Panc1 (cell line): ENCODE results near the gene FOXP4. TPM values are rescaled to one million over a fixed set of nuclear protein-coding genes. Genes with fewer than 3 reads are reported as not detected.

Experiments
- ATAC-seq: fragments of 200-7000 bp; cut with Tn5 transposase; 2 replicates; pipeline ENCODE4 v1.9.1; 2020; ENCODE audit warnings: mild to moderate bottlenecking, moderate library complexity
- BruUV-seq: library from RNA; stranded (reverse); fragments of 400-500 nt; replicated peaks from 2 replicates; lab custom pipeline; 2021; lab: Mats Ljungman, UMichigan
- CTCF ChIA-PET: fragments of 300-600 bp; sonication (Branson Sonifier 250); formaldehyde crosslinking; loops from one replicate; lab custom pipeline; 2022; ENCODE audit warnings: antibody characterized with exemption; lab: Charles Lee
- POLR2A ChIA-PET: fragments of 300-600 bp; sonication (Branson Sonifier 250); formaldehyde crosslinking; loops from one replicate; lab custom pipeline; 2022; ENCODE audit warnings: antibody characterized with exemption; lab: Charles Lee
- DNase-seq: peaks from one replicate; pipeline ENCODE4 v3.0.0-alpha.2; 2010; ENCODE audit warnings: low read depth, low spot score
- H3K27ac ChIP-seq: 2 replicates; pipeline ENCODE4 v1.5.1; 2011; ENCODE audit warnings: mild to moderate bottlenecking, low read length, inconsistent platforms
- H3K27me3 ChIP-seq: fragments of 200-500 bp; sonication (Bioruptor generic); 2 replicates; pipeline ENCODE4 v1.6.0; 2014; ENCODE audit warnings: low read length, inconsistent platforms; ENCODE audit not compliant: control insufficient read depth, insufficient read depth
- H3K36me3 ChIP-seq: fragments of 200-500 bp; sonication (Bioruptor generic); 2 replicates; pipeline ENCODE4 v1.5.1; 2014; ENCODE audit warnings: inconsistent platforms, mild to moderate bottlenecking, low read length, moderate library complexity; ENCODE audit not compliant: control insufficient read depth, insufficient read depth
- H3K4me1 ChIP-seq: 2 replicates; pipeline ENCODE4 v1.5.1; 2011; ENCODE audit warnings: inconsistent platforms, mild to moderate bottlenecking, low read length, moderate library complexity; ENCODE audit not compliant: control insufficient read depth, insufficient read depth
- H3K4me3 ChIP-seq, 2 experiments: 2 replicates each; pipeline ENCODE4 v1.5.1; 2011 to 2012; ENCODE audit warnings: low read depth in 2 of 2, low read length in 2 of 2, mild to moderate bottlenecking in 2 of 2, inconsistent platforms in 1 of 2, moderate library complexity in 1 of 2
- H3K9me3 ChIP-seq: fragments of 200-500 bp; sonication (Bioruptor generic); 2 replicates; pipeline ENCODE4 v1.5.1; 2014; ENCODE audit warnings: low read depth, mild to moderate bottlenecking, inconsistent platforms, low read length, moderate library complexity; ENCODE audit not compliant: control insufficient read depth, insufficient read depth
- CTCF ChIP-seq: fragments of 450-650 bp; IDR thresholded peaks from 2 replicates; pipeline ENCODE4 v1.5.1; 2017; ENCODE audit warnings: mild to moderate bottlenecking
- POLR2AphosphoS5 ChIP-seq: IDR thresholded peaks from 2 replicates; pipeline ENCODE4 v1.6.1; 2012; ENCODE audit warnings: mild to moderate bottlenecking, low read depth, low read length, moderate library complexity
- REST ChIP-seq, 2 experiments: IDR thresholded peaks; 2 replicates each; pipeline ENCODE4 v1.6.1; 2011 to 2012; ENCODE audit warnings: low read depth in 2 of 2, control low read depth in 1 of 2, low read length in 1 of 2, mild to moderate bottlenecking in 1 of 2, moderate library complexity in 1 of 2; ENCODE audit not compliant: insufficient read depth in 1 of 2
- SIN3A ChIP-seq: IDR thresholded peaks from 2 replicates; pipeline ENCODE4 v1.6.1; 2012; ENCODE audit warnings: low read depth, mild to moderate bottlenecking, low read length, moderate library complexity, borderline replicate concordance; ENCODE audit not compliant: insufficient read depth
- TCF7L2 ChIP-seq: IDR thresholded peaks from 2 replicates; pipeline ENCODE4 v1.6.1; 2011; ENCODE audit warnings: mild to moderate bottlenecking, low read depth, low read length, inconsistent platforms
- in situ Hi-C: cut with HindIII; loops from 2 replicates; pipeline ENCODE4 v1.10.0; 2016; ENCODE audit warnings: low sequenced_read_pairs, low pct_unique_long_range_greater_than_20kb
- intact Hi-C: fragments of 100-400 bp; cut with micrococcal nuclease; formaldehyde crosslinking; loops from one replicate; pipeline ENCODE4 v1.10.0; 2022; ENCODE audit not compliant: unreplicated experiment
- total RNA-seq: library from RNA; stranded (reverse); gene quantifications from one replicate; pipeline ENCODE4 v1.2.1, GENCODE V29; 2021; ENCODE audit not compliant: unreplicated experiment

FOXP4 gene
- total RNA-seq, 1 experiment from 2014 or later, result 30.4 TPM

DNA sequence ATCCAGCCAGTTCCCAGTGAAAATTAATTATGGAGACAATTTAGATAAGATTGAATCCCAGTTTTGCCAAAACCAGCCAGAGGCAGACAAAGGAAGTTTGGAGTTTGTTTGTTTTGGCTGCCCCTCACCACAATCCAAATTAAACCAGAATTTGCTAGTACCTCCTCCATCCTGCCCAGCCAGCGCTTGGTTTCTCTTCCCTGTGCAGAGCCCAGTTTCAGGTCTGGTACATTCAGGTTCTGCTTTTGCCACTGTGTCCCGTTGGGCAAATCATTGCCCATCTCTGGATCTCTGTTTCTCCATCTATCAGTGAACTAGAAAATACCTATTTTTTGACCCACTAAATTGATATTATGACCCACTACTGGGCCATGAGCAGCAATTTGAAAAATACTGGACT is 26.4 kb downstream of the FOXP4 start:
- CTCF ChIA-PET, result interaction anchor here (0.6 kb wide), 1 partner anchor 30 kb away, joined by 3 read pairs; no protein-coding TSS in a partner anchor
- Histone ChIP-seq H3K36me3 (no peaks in the 10 kb centered on the region), H3K27ac (no peak overlapping the region), H3K9me3 (no peaks in the 10 kb centered on the region), H3K4me1 (peaks cover 2% of the 10 kb centered on the region), H3K4me3 (no peak overlapping the region), H3K27me3 (no peaks in the 10 kb centered on the region)
- DNase-seq (no peak), ATAC-seq (no peak)
- intact Hi-C loops (no loop called here), in situ Hi-C loops (no loop called here)
- no TSS peak for BruUV-seq
- TF ChIP-seq SIN3A, result no peak
- TF ChIP-seq TCF7L2, result no peak
- TF ChIP-seq CTCF, result no peak
- no peak for TF ChIP-seq REST (IDR thresholded peaks at IDR 0.05; ENCODE audit: insufficient read depth in 1 of 2, low read depth in 2 of 2, low read length in 1 of 2)
- no peak for TF ChIP-seq POLR2AphosphoS5
- POLR2A ChIA-PET, result no interaction called here

DNA sequence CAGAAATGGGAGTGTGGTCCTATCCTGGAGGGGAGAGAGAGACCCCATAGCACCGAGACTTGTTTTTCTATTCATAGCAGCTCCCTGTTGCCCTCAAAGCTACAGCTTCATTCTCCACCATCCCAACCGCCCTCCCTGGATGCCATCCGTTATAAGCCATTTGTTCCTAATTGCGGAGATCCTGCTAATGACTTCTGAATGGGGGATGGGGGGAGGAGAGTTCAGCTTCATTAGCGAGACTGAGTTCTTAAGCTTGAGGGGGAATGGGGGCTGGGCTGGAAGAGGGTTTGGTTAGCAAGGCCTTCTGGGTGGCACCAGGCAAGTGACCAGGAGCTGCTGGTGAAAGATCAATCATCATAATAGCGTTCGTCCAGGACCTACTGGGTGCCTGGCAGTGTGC is 27.1 kb downstream of the FOXP4 start:
- H3K4me3 ChIP-seq, result no peak overlapping the region
- no TSS peak for BruUV-seq
- ATAC-seq, result no peak
- no peak for TF ChIP-seq REST (IDR thresholded peaks at IDR 0.05; ENCODE audit: insufficient read depth in 1 of 2, low read depth in 2 of 2, low read length in 1 of 2)
- no peak for TF ChIP-seq POLR2AphosphoS5
- no peak for TF ChIP-seq TCF7L2
- TF ChIP-seq CTCF, result no peak
- no peak for TF ChIP-seq SIN3A
- ChIA-PET POLR2A (no interaction called here), CTCF (interaction anchor here (0.6 kb wide), 1 partner anchor 29 kb away, joined by 3 read pairs; no protein-coding TSS in a partner anchor)
- DNase-seq, result no peak
- in situ Hi-C loops, result no loop called here
- no peak overlapping the region for H3K27ac ChIP-seq
- no peaks in the 10 kb centered on the region for H3K9me3 ChIP-seq
- no peaks in the 10 kb centered on the region for H3K36me3 ChIP-seq
- H3K4me1 ChIP-seq, result peaks cover 8% of the 10 kb centered on the region
- no peaks in the 10 kb centered on the region for H3K27me3 ChIP-seq
- intact Hi-C loops, result no loop called here
